Heart right ventricle (tissue), 16 donors: ENCODE measurements around the gene WDR45B. TPM values are rescaled to one million over a fixed set of nuclear protein-coding genes. Genes with fewer than 3 reads are reported as not detected.
A peak's percentile ranks its signal among the peaks of the same experiment; 100 is the strongest.

Experiments
- ATAC-seq, 8 donors: fragments of 200-7000 bp; cut with Tn5 transposase; one replicate each; pipeline ENCODE4 v1.9.1; 2020; ENCODE audit warnings: mild to moderate bottlenecking in 8 of 8, moderate library complexity in 8 of 8, moderate number of reproducible peaks in 1 of 8
- DNase-seq, 2 donors: peaks; one replicate each; pipeline ENCODE4 v3.0.0-alpha.2; 2020
- H3K27ac ChIP-seq, 10 donors: fragments of 200-600 bp; sonication (generic) in 2 of 10; one replicate each; pipeline versions ENCODE4 v1.5.0 to v1.8.0; 2020 to 2022; ENCODE audit warnings: mild to moderate bottlenecking in 3 of 10
- H3K27me3 ChIP-seq, 7 donors: fragments of 200-600 bp; one replicate each; pipeline ENCODE4 v1.8.0; 2021 to 2022; ENCODE audit warnings: mild to moderate bottlenecking in 2 of 7
- H3K36me3 ChIP-seq, 9 donors: fragments of 200-600 bp; sonication (generic) in 1 of 9; one replicate each; pipeline versions ENCODE4 v1.5.0 to v1.8.0; 2020 to 2022; ENCODE audit warnings: mild to moderate bottlenecking in 2 of 9
- H3K4me1 ChIP-seq, 9 donors: fragments of 200-600 bp; sonication (generic) in 1 of 9; one replicate each; pipeline versions ENCODE4 v1.5.0 to v1.8.0; 2020 to 2022; ENCODE audit warnings: mild to moderate bottlenecking in 4 of 9
- H3K4me3 ChIP-seq, 10 donors: fragments of 200-600 bp; sonication (generic) in 2 of 10; one replicate each; pipeline versions ENCODE4 v1.5.0 to v1.8.0; 2020 to 2022; ENCODE audit warnings: mild to moderate bottlenecking in 7 of 10, moderate library complexity in 2 of 10
- H3K9me3 ChIP-seq, 11 donors: fragments of 200-600 bp in 10 of 11; sonication (generic) in 2 of 11; one replicate each; pipeline versions ENCODE4 v1.5.0 to v1.8.0; 2013 to 2022; ENCODE audit warnings: mild to moderate bottlenecking in 2 of 11, control low read depth in 1 of 11, moderate library complexity in 1 of 11
- whole genome bisulfite sequencing, 2 donors: extraction: QIAGEN DNeasy Blood & Tissue Kit; methylation state at CpG; one replicate each; pipeline ENCODE4 v1.1.7; 2013; ENCODE audit warnings: inconsistent platforms in 1 of 2; 5-methylcytosine and 5-hydroxymethylcytosine counted together
- intact Hi-C, 10 donors: fragments of 100-400 bp; cut with DNase I; formaldehyde crosslinking; loops; one replicate each; pipeline versions ENCODE4 v1.11.1 to v1.14.2; 2022
- polyA plus RNA-seq, 2 donors: library from polyadenylated mRNA; stranded (reverse); fragments of 200-250 nt; gene quantifications; one replicate each; pipeline ENCODE4 v1.2.3, GENCODE V29; 2013
- total RNA-seq, 10 donors: library from RNA; stranded (reverse); fragmentation: NEBNext Ultra II Directional in 3 of 10; extraction: Animal tissue kit (Norgen Biotek cat#: 25700) in 3 of 10; gene quantifications; one replicate each; pipeline versions ENCODE4 v1.2.1 to v1.2.4, GENCODE V29; 2021 to 2023
- TF ChIP-seq, protein P1 (sequence below), 9 donors: fragments of 200-600 bp; sonication (generic) in 2 of 9; IDR thresholded peaks; one replicate each; pipeline versions ENCODE4 v1.5.0 to v1.8.0; 2021 to 2022; ENCODE audit warnings: antibody characterized with exemption in 9 of 9, mild to moderate bottlenecking in 5 of 9, moderate library complexity in 1 of 9
- donor health status: Arrhythmogenic right ventricular cardiomyopathy.
- donor health status: ischemic (EF 13 %, LVEDD 7.1; RV severe dilation, severe dysfunction).
- donor health status: healthy with polysubstance abuse.
- donor health status: DM: no; HTN: yes; CAD: no.
- donor health status: DM: no; HTN: no; CAD: no.
- donor health status: ischemic (EF 25% LVEDD 6.9; RV normal size, moderate dysfunction).
- donor health status: ischemic (EF 25% LVEDD 5.7; RV mildly dilated, moderate dysfunction).
- donor health status: healthy.
- donor health status: DM: yes; HTN: yes; CAD: no.
- donor health status: Ischemic cardiomyopathy.
- donor health status: ischemic (EF 35%, LVEDD 5.7; RV mildly dilated, moderate dysfunction).
- donor health status: nonischemic (EF 11% LVEDD 7.7; RV severe dilation, severe dysfunction).
- donor health status: DM: yes; HTN: yes; CAD: no.
- donor health status: PGD.
- donor health status: ischemic (EF 29% LVEDD 5.4; RV normal size, mild dysfunction).
- donor health status: nonischemic (EF 23%, LVEDD 6.1; RV moderate dilation, normal function).

Gene WDR45B
- total and polyA plus RNA-seq, 12 donors, result 23.3 to 45.5 (median 39.7) TPM

DNA sequence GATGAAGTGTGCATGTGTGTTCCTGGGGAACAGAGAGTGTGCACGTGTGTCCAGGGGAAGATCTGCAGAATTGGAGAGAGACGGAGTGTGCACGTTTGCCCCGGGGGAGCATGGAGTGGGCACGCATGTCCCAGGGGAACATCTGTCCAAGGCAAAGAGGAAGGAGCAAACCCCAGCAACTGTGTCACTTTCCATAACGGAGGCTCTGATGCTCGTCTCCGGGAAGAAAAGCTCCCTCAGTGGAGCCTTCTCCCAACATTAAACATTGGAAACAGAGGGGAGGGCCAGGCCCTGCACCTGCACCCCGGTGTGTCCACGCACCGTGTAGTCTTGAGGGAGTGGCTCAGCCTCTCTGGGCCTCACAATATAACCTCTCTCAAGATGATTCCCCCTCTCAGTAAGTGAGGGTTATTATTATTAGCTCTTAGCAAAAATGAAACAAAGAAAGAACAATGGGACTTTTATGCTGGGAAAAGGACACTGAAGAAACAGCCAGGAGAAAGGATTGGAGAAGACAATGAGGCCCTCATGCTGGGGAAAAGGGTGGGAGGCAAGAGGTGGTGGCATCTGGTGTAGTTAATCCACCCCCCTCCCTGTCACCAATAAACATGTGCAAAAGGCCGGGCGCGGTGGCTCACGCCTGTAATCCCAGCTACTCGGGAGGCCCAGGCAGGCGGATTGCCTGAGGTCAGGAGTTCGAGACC is 42.7 kb upstream of the WDR45B start:
- TF ChIP-seq, protein P1, sequence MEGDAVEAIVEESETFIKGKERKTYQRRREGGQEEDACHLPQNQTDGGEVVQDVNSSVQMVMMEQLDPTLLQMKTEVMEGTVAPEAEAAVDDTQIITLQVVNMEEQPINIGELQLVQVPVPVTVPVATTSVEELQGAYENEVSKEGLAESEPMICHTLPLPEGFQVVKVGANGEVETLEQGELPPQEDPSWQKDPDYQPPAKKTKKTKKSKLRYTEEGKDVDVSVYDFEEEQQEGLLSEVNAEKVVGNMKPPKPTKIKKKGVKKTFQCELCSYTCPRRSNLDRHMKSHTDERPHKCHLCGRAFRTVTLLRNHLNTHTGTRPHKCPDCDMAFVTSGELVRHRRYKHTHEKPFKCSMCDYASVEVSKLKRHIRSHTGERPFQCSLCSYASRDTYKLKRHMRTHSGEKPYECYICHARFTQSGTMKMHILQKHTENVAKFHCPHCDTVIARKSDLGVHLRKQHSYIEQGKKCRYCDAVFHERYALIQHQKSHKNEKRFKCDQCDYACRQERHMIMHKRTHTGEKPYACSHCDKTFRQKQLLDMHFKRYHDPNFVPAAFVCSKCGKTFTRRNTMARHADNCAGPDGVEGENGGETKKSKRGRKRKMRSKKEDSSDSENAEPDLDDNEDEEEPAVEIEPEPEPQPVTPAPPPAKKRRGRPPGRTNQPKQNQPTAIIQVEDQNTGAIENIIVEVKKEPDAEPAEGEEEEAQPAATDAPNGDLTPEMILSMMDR (IDR thresholded peaks at IDR 0.05), result no peak
- intact Hi-C loops, result no loop called here
- ATAC-seq (no peak), DNase-seq (no peak)
- Histone ChIP-seq H3K27ac (no peak overlapping the region), H3K9me3 (peaks cover 0 to 16% (median 11%) of the 10 kb centered on the region in 11 donors), H3K27me3 (no peaks in the 10 kb centered on the region), H3K4me3 (no peak overlapping the region), H3K4me1 (peaks cover 0 to 19% (median 0%) of the 10 kb centered on the region in 9 donors), H3K36me3 (peaks cover 0 to 3% (median 0%) of the 10 kb centered on the region in 9 donors)
- 85% methylated on average over 18 of the region's 18 CpGs for WGBS, 2 donors

- Histone ChIP-seq H3K27ac (peak overlapping the region in 1 of 10 donors; percentile 86), H3K4me3 (no peak overlapping the region), H3K36me3 (peaks cover 0 to 11% (median 0%) of the 10 kb centered on the region in 9 donors), H3K27me3 (no peaks in the 10 kb centered on the region), H3K4me1 (peaks cover 0 to 19% (median 0%) of the 10 kb centered on the region in 9 donors), H3K9me3 (peaks cover 0 to 3% (median under 1%) of the 10 kb centered on the region in 11 donors)
- intact Hi-C loops, result no loop called here
- ATAC-seq (peak in 2 of 8 donors; percentile 14 to 17), DNase-seq (no peak)
- TF ChIP-seq, protein P1 (IDR thresholded peaks at IDR 0.05), result no peak
- 93% methylated on average over 8 of the region's 8 CpGs for WGBS, 2 donors
Measured at GRCh38 chr17:82689077-82689476, 40.8 kb upstream of the WDR45B start.

GRCh38 chr17:82687871-82688270 is 39.6 kb upstream of the WDR45B start:
- TF ChIP-seq, protein P1 (IDR thresholded peaks at IDR 0.05), result no peak
- Histone ChIP-seq H3K36me3 (peaks cover 0 to 11% (median 0%) of the 10 kb centered on the region in 9 donors), H3K27me3 (no peaks in the 10 kb centered on the region), H3K27ac (peak overlapping the region in 5 of 10 donors; percentile 1 to 86 (median 67)), H3K4me1 (peaks cover 0 to 19% (median 0%) of the 10 kb centered on the region in 9 donors), H3K9me3 (no peaks in the 10 kb centered on the region), H3K4me3 (no peak overlapping the region)
- intact Hi-C loops, result no loop called here
- ATAC-seq (no peak), DNase-seq (no peak)
- WGBS, 2 donors, result 96 to 97% methylated on average over 9 of the region's 9 CpGs

GRCh38 chr17:82687375-82687861 is 39.2 kb upstream of the WDR45B start:
- peaks cover 0 to 11% (median 0%) of the 10 kb centered on the region in 9 donors for H3K36me3 ChIP-seq
- no peaks in the 10 kb centered on the region for H3K27me3 ChIP-seq
- no peak for DNase-seq
- H3K27ac ChIP-seq, result peak overlapping the region in 5 of 10 donors; percentile 1 to 86 (median 67)
- H3K4me1 ChIP-seq, result peaks cover 0 to 19% (median 0%) of the 10 kb centered on the region in 9 donors
- intact Hi-C loops, result no loop called here
- TF ChIP-seq, protein P1 (IDR thresholded peaks at IDR 0.05), result no peak
- no peak overlapping the region for H3K4me3 ChIP-seq
- H3K9me3 ChIP-seq, result peaks cover 0 to 2% (median 0%) of the 10 kb centered on the region in 11 donors
- 81 to 83% methylated on average over 10 of the region's 10 CpGs for WGBS, 2 donors
- ATAC-seq, result peak in 5 of 8 donors; percentile 14 to 59 (median 46)
